Spleen (tissue), 7 donors: ENCODE data around the gene HAVCR1.

Experiments
- POLR2A ChIP-seq, 3 donors: fragments of 450-650 bp; IDR thresholded peaks; one replicate each; pipeline ENCODE4 v1.5.1; 2017; ENCODE audit warnings: antibody characterized with exemption in 3 of 3, mild to moderate bottlenecking in 1 of 3
- POLR2AphosphoS5 ChIP-seq, 3 donors: sonication (generic); formaldehyde crosslinking; IDR thresholded peaks; one replicate each; pipeline ENCODE4 v1.5.1; 2017; ENCODE audit warnings: antibody characterized with exemption in 3 of 3
- TF ChIP-seq, protein P1 (sequence below), 11 experiments: fragments of 200-600 bp in 7 of 11; fragments of 450-650 bp in 4 of 11; sonication (generic) in 4 of 11; IDR thresholded peaks in 8 of 11; conservative IDR thresholded peaks in 3 of 11; 1 replicate in 7 of 11; 2 replicates in 4 of 11; pipeline versions ENCODE4 v1.4.0 to v1.8.0; 2016 to 2021; ENCODE audit warnings: antibody characterized with exemption in 11 of 11, inconsistent platforms in 4 of 11, mild to moderate bottlenecking in 1 of 11
- donor health status: DM: no; HTN: no; CAD: no; lungs with moderate emphysema.
- donor health status: DM: no; HTN: no; CAD: no.
- donor health status: DM: no; HTN: no; CAD: no.

GRCh38 chr5:157100140-157100679, 41.3 kb upstream of the HAVCR1 start:
- TF ChIP-seq, protein P1, sequence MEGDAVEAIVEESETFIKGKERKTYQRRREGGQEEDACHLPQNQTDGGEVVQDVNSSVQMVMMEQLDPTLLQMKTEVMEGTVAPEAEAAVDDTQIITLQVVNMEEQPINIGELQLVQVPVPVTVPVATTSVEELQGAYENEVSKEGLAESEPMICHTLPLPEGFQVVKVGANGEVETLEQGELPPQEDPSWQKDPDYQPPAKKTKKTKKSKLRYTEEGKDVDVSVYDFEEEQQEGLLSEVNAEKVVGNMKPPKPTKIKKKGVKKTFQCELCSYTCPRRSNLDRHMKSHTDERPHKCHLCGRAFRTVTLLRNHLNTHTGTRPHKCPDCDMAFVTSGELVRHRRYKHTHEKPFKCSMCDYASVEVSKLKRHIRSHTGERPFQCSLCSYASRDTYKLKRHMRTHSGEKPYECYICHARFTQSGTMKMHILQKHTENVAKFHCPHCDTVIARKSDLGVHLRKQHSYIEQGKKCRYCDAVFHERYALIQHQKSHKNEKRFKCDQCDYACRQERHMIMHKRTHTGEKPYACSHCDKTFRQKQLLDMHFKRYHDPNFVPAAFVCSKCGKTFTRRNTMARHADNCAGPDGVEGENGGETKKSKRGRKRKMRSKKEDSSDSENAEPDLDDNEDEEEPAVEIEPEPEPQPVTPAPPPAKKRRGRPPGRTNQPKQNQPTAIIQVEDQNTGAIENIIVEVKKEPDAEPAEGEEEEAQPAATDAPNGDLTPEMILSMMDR (IDR thresholded peaks at IDR 0.05 in 8 of 11, conservative IDR thresholded peaks at IDR 0.05 in 3 of 11): no peak
- no peak for TF ChIP-seq POLR2A (IDR thresholded peaks at IDR 0.05)
- TF ChIP-seq POLR2AphosphoS5 (IDR thresholded peaks at IDR 0.05): peak in 1 of 3 donors; percentile 57
